CD8-positive, alpha-beta memory T cell (primary cell): ENCODE measurements around the gene RBM15B. TPM values are rescaled to one million over a fixed set of nuclear protein-coding genes. Genes with fewer than 3 reads are reported as not detected.

Experiments used
- CTCF ChIA-PET: fragments of 350-600 bp; sonication (Branson Sonifier 250); formaldehyde crosslinking; loops from one replicate; lab custom pipeline; 2021; ENCODE audit warnings: antibody characterized with exemption; lab: Charles Lee
- POLR2A ChIA-PET: fragments of 350-600 bp; sonication (Branson Sonifier 250); formaldehyde crosslinking; loops from one replicate; lab custom pipeline; 2021; ENCODE audit warnings: antibody characterized with exemption; lab: Charles Lee
- DNase-seq, 5 donors: peaks; one replicate each; pipeline versions ENCODE4 v3.0.0 to v3.0.0-alpha.2; 2020 to 2022; ENCODE audit warnings: mixed read lengths in 1 of 5
- H3K27ac ChIP-seq: one replicate; pipeline ENCODE4 v1.7.0; 2013; ENCODE audit warnings: low read depth, mild to moderate bottlenecking, low read length, moderate library complexity
- H3K27me3 ChIP-seq: 2 replicates; pipeline ENCODE4 v1.7.0; 2013; ENCODE audit warnings: low read length, mild to moderate bottlenecking; ENCODE audit not compliant: insufficient read depth, poor library complexity, severe bottlenecking
- H3K36me3 ChIP-seq: 2 replicates; pipeline ENCODE4 v1.7.0; 2013; ENCODE audit warnings: mild to moderate bottlenecking, low read length, moderate library complexity; ENCODE audit not compliant: insufficient read depth
- H3K4me1 ChIP-seq: 2 replicates; pipeline ENCODE4 v1.7.0; 2013; ENCODE audit warnings: mild to moderate bottlenecking, low read length, moderate library complexity; ENCODE audit not compliant: insufficient read depth
- H3K4me3 ChIP-seq: 2 replicates; pipeline ENCODE4 v1.7.0; 2013; ENCODE audit warnings: mild to moderate bottlenecking, low read length
- H3K9me3 ChIP-seq: 2 replicates; pipeline ENCODE4 v1.7.0; 2013; ENCODE audit warnings: mild to moderate bottlenecking, low read length
- H3K27ac Mint-ChIP-seq, 8 donors: one replicate each; pipeline ENCODE4 v1.8.0; 2020 to 2021; ENCODE audit warnings: mixed read lengths in 8 of 8, mild to moderate bottlenecking in 6 of 8, inconsistent platforms in 3 of 8, moderate library complexity in 3 of 8
- H3K27me3 Mint-ChIP-seq, 2 donors: one replicate each; pipeline ENCODE4 v1.8.0; 2020 to 2021; ENCODE audit warnings: mixed read lengths in 2 of 2, mild to moderate bottlenecking in 1 of 2, moderate library complexity in 1 of 2
- H3K36me3 Mint-ChIP-seq, 3 donors: one replicate each; pipeline ENCODE4 v1.8.0; 2020 to 2021; ENCODE audit warnings: mixed read lengths in 3 of 3, inconsistent platforms in 1 of 3, mild to moderate bottlenecking in 1 of 3
- H3K4me1 Mint-ChIP-seq, 3 donors: one replicate each; pipeline ENCODE4 v1.8.0; 2020 to 2021; ENCODE audit warnings: mixed read lengths in 3 of 3, inconsistent platforms in 1 of 3, mild to moderate bottlenecking in 1 of 3
- H3K4me3 Mint-ChIP-seq, 7 donors: one replicate each; pipeline ENCODE4 v1.8.0; 2020 to 2021; ENCODE audit warnings: mixed read lengths in 7 of 7, mild to moderate bottlenecking in 6 of 7, moderate library complexity in 4 of 7, inconsistent platforms in 2 of 7
- H3K9me3 Mint-ChIP-seq, 5 donors: one replicate each; pipeline ENCODE4 v1.8.0; 2020 to 2022; ENCODE audit warnings: mixed read lengths in 5 of 5, mild to moderate bottlenecking in 3 of 5, moderate library complexity in 2 of 5, inconsistent platforms in 1 of 5
- polyA plus RNA-seq: library from polyadenylated mRNA; unstranded; fragments of 300-500 nt; fragmentation: Illumina TruSeq; gene quantifications from one replicate; pipeline ENCODE4 v1.2.3, GENCODE V29; 2021
- total RNA-seq, 2 experiments: library from RNA; stranded (reverse); gene quantifications; one replicate each; pipeline ENCODE4 v1.2.3, GENCODE V29; 2021

RBM15B gene
- total and polyA plus RNA-seq, 3 experiments from 2014 or later = 26.7 to 47.8 (median 47.4) TPM

GRCh38 chr3:51379301-51379700 lies 11.8 kb upstream of the RBM15B start:
- ChIA-PET POLR2A (interaction anchor here (1.5 kb wide), 1 partner anchor 10 kb away, joined by 5 read pairs; no protein-coding TSS in a partner anchor), CTCF (interaction anchor here (1.3 to 4.2 kb wide), 2 partner anchors 10 to 303 kb away, joined by 3 to 21 read pairs; no protein-coding TSS in a partner anchor)
- DNase-seq = no peak
- Mint-ChIP-seq H3K9me3 (no peaks in the 10 kb centered on the region), H3K4me3 (no peak overlapping the region), H3K4me1 (peaks cover 7 to 15% (median 13%) of the 10 kb centered on the region in 3 donors), H3K36me3 (no peaks in the 10 kb centered on the region), H3K27ac (peak overlapping the region in 1 of 8 donors; percentile 68), H3K27me3 (peaks cover 2% of the 10 kb centered on the region in 2 donors)
- Histone ChIP-seq H3K27ac (no peak overlapping the region), H3K4me3 (no peak overlapping the region), H3K36me3 (no peaks in the 10 kb centered on the region), H3K4me1 (peaks cover 15% of the 10 kb centered on the region), H3K27me3 (no peaks in the 10 kb centered on the region), H3K9me3 (no peaks in the 10 kb centered on the region)

GRCh38 chr3:51379746-51380455 lies 11.2 kb upstream of the RBM15B start:
- Histone ChIP-seq H3K4me3 (no peak overlapping the region), H3K9me3 (no peaks in the 10 kb centered on the region), H3K27me3 (no peaks in the 10 kb centered on the region), H3K27ac (no peak overlapping the region), H3K4me1 (peaks cover 16% of the 10 kb centered on the region), H3K36me3 (no peaks in the 10 kb centered on the region)
- Mint-ChIP-seq H3K4me1 (peaks cover 12 to 20% (median 19%) of the 10 kb centered on the region in 3 donors), H3K27me3 (peaks cover 0 to 2% of the 10 kb centered on the region in 2 donors), H3K36me3 (peaks cover 0 to 6% (median 0%) of the 10 kb centered on the region in 3 donors), H3K9me3 (no peaks in the 10 kb centered on the region), H3K4me3 (no peak overlapping the region), H3K27ac (peak overlapping the region in 1 of 8 donors; percentile 68)
- ChIA-PET CTCF (interaction anchor here (1.3 to 4.2 kb wide), 2 partner anchors 9 to 302 kb away, joined by 3 to 21 read pairs; no protein-coding TSS in a partner anchor), POLR2A (no interaction called here)
- no peak for DNase-seq

GRCh38 chr3:51380601-51381332 lies 10.3 kb upstream of the RBM15B start:
- H3K4me3 ChIP-seq = no peak overlapping the region
- H3K27me3 ChIP-seq = no peaks in the 10 kb centered on the region
- H3K27me3 Mint-ChIP-seq = peaks cover 0 to 4% of the 10 kb centered on the region in 2 donors
- H3K36me3 ChIP-seq = no peaks in the 10 kb centered on the region
- H3K9me3 ChIP-seq = no peaks in the 10 kb centered on the region
- peaks cover 0 to 12% (median 0%) of the 10 kb centered on the region in 3 donors for H3K36me3 Mint-ChIP-seq
- H3K27ac Mint-ChIP-seq = no peak overlapping the region
- no peak overlapping the region for H3K4me3 Mint-ChIP-seq
- H3K4me1 Mint-ChIP-seq = peaks cover 16 to 27% (median 22%) of the 10 kb centered on the region in 3 donors
- H3K4me1 ChIP-seq = peaks cover 19% of the 10 kb centered on the region
- CTCF ChIA-PET = interaction anchor here (1.3 to 4.2 kb wide), 2 partner anchors 8 to 302 kb away, joined by 3 to 21 read pairs; no protein-coding TSS in a partner anchor
- POLR2A ChIA-PET = no interaction called here
- no peaks in the 10 kb centered on the region for H3K9me3 Mint-ChIP-seq
- DNase-seq = no peak
- H3K27ac ChIP-seq = no peak overlapping the region

GRCh38 chr3:51381333-51381705 lies 9.8 kb upstream of the RBM15B start:
- Histone ChIP-seq H3K27ac (no peak overlapping the region), H3K4me3 (no peak overlapping the region), H3K9me3 (no peaks in the 10 kb centered on the region), H3K36me3 (no peaks in the 10 kb centered on the region), H3K27me3 (no peaks in the 10 kb centered on the region), H3K4me1 (peaks cover 24% of the 10 kb centered on the region)
- Mint-ChIP-seq H3K27me3 (peaks cover 0 to 4% of the 10 kb centered on the region in 2 donors), H3K9me3 (no peaks in the 10 kb centered on the region), H3K36me3 (peaks cover 0 to 15% (median 0%) of the 10 kb centered on the region in 3 donors), H3K4me3 (no peak overlapping the region), H3K4me1 (peaks cover 21 to 32% (median 27%) of the 10 kb centered on the region in 3 donors), H3K27ac (no peak overlapping the region)
- POLR2A ChIA-PET = no interaction called here
- CTCF ChIA-PET = interaction anchor here (0.6 kb wide), 1 partner anchor 492 kb away, joined by 3 read pairs; no protein-coding TSS in a partner anchor
- no peak for DNase-seq

- Histone ChIP-seq H3K27me3 (no peaks in the 10 kb centered on the region), H3K36me3 (no peaks in the 10 kb centered on the region), H3K4me3 (no peak overlapping the region), H3K4me1 (peaks cover 32% of the 10 kb centered on the region), H3K9me3 (no peaks in the 10 kb centered on the region), H3K27ac (no peak overlapping the region)
- Mint-ChIP-seq H3K4me3 (peak overlapping the region in 1 of 7 donors; percentile 9), H3K9me3 (no peaks in the 10 kb centered on the region), H3K36me3 (peaks cover 0 to 20% (median 0%) of the 10 kb centered on the region in 3 donors), H3K27me3 (peaks cover 0 to 4% of the 10 kb centered on the region in 2 donors), H3K4me1 (peaks cover 27 to 39% (median 34%) of the 10 kb centered on the region in 3 donors), H3K27ac (peak overlapping the region in 6 of 8 donors; percentile 36 to 89 (median 54))
- ChIA-PET CTCF (interaction anchor here (0.6 kb wide), 1 partner anchor 493 kb away, joined by 3 read pairs; no protein-coding TSS in a partner anchor), POLR2A (no interaction called here)
- no peak for DNase-seq
Measured at GRCh38 chr3:51382076-51382745, 8.9 kb upstream of the RBM15B start.

- Mint-ChIP-seq H3K27me3 (peaks cover 0 to 4% of the 10 kb centered on the region in 2 donors), H3K36me3 (peaks cover 0 to 27% (median 5%) of the 10 kb centered on the region in 3 donors), H3K4me3 (peak overlapping the region in 6 of 7 donors; percentile 34 to 100 (median 82)), H3K9me3 (no peaks in the 10 kb centered on the region), H3K4me1 (peaks cover 32 to 46% (median 41%) of the 10 kb centered on the region in 3 donors), H3K27ac (peak overlapping the region in 7 of 8 donors; percentile 82 to 100 (median 99))
- Histone ChIP-seq H3K27me3 (no peaks in the 10 kb centered on the region), H3K4me1 (peaks cover 40% of the 10 kb centered on the region), H3K36me3 (peaks cover 6% of the 10 kb centered on the region), H3K9me3 (no peaks in the 10 kb centered on the region), H3K4me3 (no peak overlapping the region), H3K27ac (no peak overlapping the region)
- no peak for DNase-seq
- ChIA-PET CTCF (no interaction called here), POLR2A (interaction anchor here (0.6 kb wide), 1 partner anchor 1084 kb away, joined by 3 read pairs; the partner anchor contains the start of genes HYAL3 and NAA80)
Measured at GRCh38 chr3:51382947-51383578, 8.0 kb upstream of the RBM15B start.
